ENCODE data around the gene TMEM129.

TMEM129 gene

GRCh38 chr4:1757836-1758235 is 36.7 kb upstream of the TMEM129 start:
- DNase-seq = no peak

GRCh38 chr4:1756893-1757779 is 36.0 kb upstream of the TMEM129 start:
- no peak for DNase-seq

- DNase-seq = no peak
Measured at GRCh38 chr4:1756079-1756478, 35.0 kb upstream of the TMEM129 start.

GRCh38 chr4:1755297-1755696 is 34.2 kb upstream of the TMEM129 start:
- no peak for DNase-seq

GRCh38 chr4:1754336-1754735 is 33.2 kb upstream of the TMEM129 start:
- DNase-seq = no peak

GRCh38 chr4:1753697-1754311 is 32.7 kb upstream of the TMEM129 start:
- DNase-seq = no peak

- no peak for DNase-seq
Measured at GRCh38 chr4:1753294-1753696, 32.2 kb upstream of the TMEM129 start.

- peak; percentile 42 for DNase-seq
Measured at GRCh38 chr4:1752284-1753041, 31.3 kb upstream of the TMEM129 start.

GRCh38 chr4:1751919-1752283 is 30.8 kb upstream of the TMEM129 start:
- DNase-seq = no peak

GRCh38 chr4:1751155-1751918 is 30.2 kb upstream of the TMEM129 start:
- DNase-seq = no peak

- DNase-seq = no peak
Measured at GRCh38 chr4:1750381-1751154, 29.4 kb upstream of the TMEM129 start.

- DNase-seq = no peak
Measured at GRCh38 chr4:1749826-1750225, 28.7 kb upstream of the TMEM129 start.

- no peak for DNase-seq
Measured at GRCh38 chr4:1749370-1749769, 28.2 kb upstream of the TMEM129 start.

- peak; percentile 51 for DNase-seq
Measured at GRCh38 chr4:1748465-1748995, 27.4 kb upstream of the TMEM129 start.

GRCh38 chr4:1747603-1747967 is 26.5 kb upstream of the TMEM129 start:
- no peak for DNase-seq

- no peak for DNase-seq
Measured at GRCh38 chr4:1746919-1747602, 25.9 kb upstream of the TMEM129 start.

GRCh38 chr4:1746265-1746691 is 25.2 kb upstream of the TMEM129 start:
- peak; percentile 65 for DNase-seq

- DNase-seq = no peak
Measured at GRCh38 chr4:1745697-1746096, 24.6 kb upstream of the TMEM129 start.

- no peak for DNase-seq
Measured at GRCh38 chr4:1745165-1745564, 24.0 kb upstream of the TMEM129 start.

GRCh38 chr4:1744552-1744951 is 23.4 kb upstream of the TMEM129 start:
- DNase-seq = no peak

GRCh38 chr4:1743975-1744374 is 22.9 kb upstream of the TMEM129 start:
- no peak for DNase-seq
